Lung microvascular endothelial cell (primary cell): ENCODE measurements around the gene MAGEB17. TPM values are rescaled to one million over a fixed set of nuclear protein-coding genes. Genes with fewer than 3 reads are reported as not detected.
"Not testable (repeated sequence)": the region's sequence is repeated elsewhere in the genome, so short reads cannot be mapped to it uniquely, and the experiment has no call there.

Source experiments
- DNase-seq, 2 donors: peaks; one replicate each; pipeline versions ENCODE4 v3.0.0 to v3.0.0-alpha.2; 2010; ENCODE audit warnings: low read depth in 2 of 2
- total RNA-seq: library from RNA; depleted of rRNA; stranded (reverse); fragments of >200 nt; gene quantifications from 2 replicates; pipeline ENCODE4 v1.2.1, GENCODE V29; 2014

The MAGEB17 gene
- total RNA-seq, 1 donor from 2014 or later, result not detected

- no peak for DNase-seq
Measured at GRCh38 chrX:16156692-16157331, 10.5 kb upstream of the MAGEB17 start.

GRCh38 chrX:16160729-16161128 lies 6.6 kb upstream of the MAGEB17 start:
- DNase-seq, result peak in 1 of 2 donors; percentile 61

GRCh38 chrX:16161173-16161572 lies 6.1 kb upstream of the MAGEB17 start:
- not testable (repeated sequence) for DNase-seq

DNA sequence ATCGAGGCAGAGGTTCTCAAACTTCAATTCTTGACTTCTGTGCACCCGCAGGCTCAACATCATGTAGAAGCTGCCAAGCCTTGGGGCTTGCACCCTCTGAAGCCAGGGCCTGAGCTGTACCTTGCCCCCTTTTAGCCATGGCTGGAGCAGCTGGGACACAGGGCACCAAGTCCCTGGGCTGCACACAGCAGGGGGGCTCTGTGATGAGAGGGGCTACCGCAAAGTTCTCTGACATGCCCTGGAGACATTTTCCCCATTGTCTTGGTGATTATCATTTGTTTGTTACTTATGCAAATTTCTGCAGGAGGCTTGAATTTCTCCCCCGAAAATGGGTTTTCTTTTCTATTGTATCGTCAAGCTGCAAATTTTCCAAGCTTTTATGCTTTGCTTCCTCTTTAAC lies 4.9 kb upstream of the MAGEB17 start:
- DNase-seq, result no peak

GRCh38 chrX:16164748-16165147 lies 2.5 kb upstream of the MAGEB17 start:
- DNase-seq, result no peak

DNA sequence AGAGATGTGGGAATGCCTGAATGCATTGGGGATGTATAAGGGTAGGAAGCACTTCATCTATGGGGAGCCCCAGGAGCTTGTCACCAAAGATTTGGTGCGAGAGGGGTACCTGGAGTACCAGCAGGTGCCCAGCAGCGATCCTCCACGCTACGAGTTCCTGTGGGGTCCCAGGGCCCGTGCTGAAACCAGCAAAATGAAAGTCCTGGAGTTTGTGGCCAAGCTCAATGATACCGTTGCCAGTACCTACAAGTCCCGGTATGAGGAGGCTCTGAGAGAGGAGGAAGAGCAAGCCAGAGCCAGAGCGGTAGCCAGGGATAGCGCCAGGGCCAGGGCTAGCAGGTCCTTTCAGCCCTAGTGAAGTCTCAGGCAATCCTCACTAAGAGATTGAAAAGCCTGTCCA lies 3.8 kb downstream of the MAGEB17 start:
- no peak for DNase-seq

- no peak for DNase-seq
Measured at GRCh38 chrX:16171944-16172343, 4.7 kb downstream of the MAGEB17 start.

- no peak for DNase-seq
Measured at GRCh38 chrX:16172391-16172790, 5.1 kb downstream of the MAGEB17 start.

DNA sequence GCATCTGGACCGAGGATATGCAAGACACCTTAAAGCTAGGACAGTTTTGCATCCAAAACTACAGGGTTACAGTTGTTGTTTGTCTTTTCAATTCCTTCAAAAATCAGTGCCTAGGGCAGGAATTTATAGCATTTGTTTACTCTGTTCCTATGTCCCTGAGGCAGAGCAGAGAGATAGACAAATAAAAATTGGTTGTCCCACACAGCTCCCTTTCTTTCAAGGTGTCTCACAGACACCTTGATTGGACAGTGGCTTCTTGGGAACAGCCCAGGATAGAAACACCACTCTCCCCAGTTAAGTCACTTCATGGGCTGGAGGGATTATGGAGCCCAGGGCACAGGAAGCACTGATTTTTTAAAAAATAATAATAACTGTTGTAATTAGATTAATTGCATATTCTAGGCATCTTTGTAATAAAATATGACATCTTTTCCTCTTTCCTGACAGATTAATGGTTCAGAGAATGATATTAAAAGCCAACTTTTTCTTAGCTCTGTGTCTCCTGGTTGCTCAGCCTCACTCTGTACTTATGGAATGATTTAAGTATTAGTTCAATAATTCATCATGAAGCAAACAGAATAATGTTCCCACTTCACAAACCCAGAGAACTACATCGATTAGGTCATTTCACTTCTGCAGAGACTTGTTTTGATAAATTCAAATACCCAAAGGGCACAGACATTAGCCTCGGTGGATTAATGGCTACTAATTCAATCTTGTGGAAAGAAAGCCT lies 8.2 kb downstream of the MAGEB17 start:
- DNase-seq, result no peak

DNA sequence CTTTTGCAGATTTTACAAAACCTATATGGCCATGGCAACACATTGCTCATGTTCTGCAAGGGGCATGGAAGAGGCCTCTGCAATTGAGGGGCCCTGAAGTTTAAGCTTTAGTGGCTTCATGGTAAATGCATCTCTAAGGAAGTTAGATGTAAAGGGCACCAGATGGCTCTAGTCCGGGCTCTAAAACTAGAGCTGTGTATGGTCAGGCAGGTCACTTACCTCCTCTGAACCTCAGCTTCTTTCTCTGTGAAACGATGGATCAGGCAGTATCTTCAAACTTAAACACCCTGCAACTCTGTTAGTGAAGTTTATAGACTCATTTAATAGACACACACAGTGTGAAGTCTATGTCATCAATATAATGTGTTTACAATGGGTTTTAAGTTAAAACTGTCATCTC lies 10.0 kb downstream of the MAGEB17 start:
- no peak for DNase-seq

DNA sequence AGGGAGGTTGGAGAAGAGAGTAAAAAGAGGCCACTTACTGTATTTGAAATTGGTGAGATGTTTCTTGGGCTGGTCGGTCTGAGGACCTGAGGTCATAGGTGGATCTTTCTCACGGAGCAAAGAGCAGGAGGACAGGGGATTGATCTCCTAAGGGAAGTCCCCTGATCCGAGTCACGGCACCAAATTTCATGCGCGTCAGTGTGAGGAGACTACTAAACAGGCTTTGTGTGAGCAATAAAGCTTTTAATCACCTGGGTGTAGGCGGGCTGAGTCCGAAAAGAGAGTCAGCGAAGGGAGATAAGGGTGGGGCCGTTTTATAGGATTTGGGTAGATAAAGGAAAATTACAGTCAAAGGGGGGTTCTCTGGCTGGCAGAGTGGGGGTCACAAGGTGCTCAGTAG lies 16.6 kb downstream of the MAGEB17 start:
- DNase-seq, result not testable (repeated sequence)

- DNase-seq, result peak; percentile 5 to 83
Measured at GRCh38 chrX:16185725-16186136, 18.4 kb downstream of the MAGEB17 start.

DNA sequence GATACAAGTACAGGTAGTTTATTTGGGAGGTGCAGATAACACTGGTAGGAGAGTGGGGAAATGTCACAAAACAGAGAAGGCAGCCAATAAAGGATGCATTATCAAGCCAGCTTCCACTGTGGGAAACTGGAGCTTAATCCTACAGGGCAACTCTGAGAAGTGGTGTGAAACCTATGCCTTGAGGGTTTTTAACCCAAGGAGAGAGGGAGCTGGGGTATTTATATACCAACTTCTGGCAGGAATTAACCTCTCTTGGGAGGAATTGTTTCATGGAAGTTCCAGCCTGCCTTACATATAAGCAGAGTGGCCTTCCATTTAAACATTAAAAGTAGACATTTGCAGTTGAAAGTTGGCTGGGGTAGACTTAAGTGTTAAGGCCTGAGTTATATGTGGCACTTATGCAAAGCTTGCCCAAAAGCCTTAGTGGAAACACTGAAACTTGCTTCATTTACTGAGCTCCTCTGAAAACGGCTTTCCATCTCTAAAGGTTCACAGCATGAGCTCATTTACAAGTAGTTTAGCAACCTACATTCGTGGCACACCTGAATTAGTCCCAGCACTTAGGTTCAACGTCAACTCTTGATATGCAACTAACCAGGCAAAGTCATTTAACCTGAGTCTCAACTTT lies 19.2 kb downstream of the MAGEB17 start:
- DNase-seq, result no peak

GRCh38 chrX:16187024-16187760 lies 19.9 kb downstream of the MAGEB17 start:
- peak in 1 of 2 donors; percentile 36 for DNase-seq

DNA sequence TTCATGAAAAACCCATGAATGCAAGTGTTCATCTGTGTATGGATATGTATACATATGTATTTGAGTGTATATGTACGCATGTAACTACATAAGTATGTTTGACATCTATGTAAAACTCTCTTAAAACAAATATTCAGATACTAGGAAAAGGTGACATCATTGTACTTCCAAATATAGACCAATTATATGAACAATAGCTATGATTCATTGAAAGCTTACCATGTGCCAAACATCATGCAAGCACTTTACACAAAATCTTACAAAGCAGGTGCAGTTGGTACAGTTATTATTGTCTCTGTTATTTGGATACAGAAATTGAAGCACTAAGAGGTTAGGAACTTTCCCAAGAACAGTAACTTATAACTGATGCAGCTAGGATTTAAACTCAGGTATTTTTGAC lies 21.4 kb downstream of the MAGEB17 start:
- peak; percentile 47 to 68 for DNase-seq

DNA sequence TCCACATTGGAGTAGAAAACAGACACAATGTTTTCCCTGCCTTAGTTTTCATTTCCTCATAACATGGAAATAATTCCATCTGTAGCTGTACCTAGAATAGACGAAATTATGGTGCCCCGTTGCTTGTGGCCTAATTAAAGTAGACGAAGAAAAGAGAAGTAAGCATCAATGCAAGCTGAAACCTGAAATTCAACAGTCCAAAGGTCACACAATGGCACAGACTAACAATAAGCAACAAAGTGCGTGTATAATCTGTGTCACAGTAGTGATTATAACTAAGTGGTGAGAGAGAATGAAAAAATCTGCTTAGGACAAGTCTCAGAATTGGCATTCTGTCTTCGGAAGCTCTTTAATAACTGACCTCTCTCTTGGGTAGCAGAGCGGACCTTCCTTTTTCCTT lies 24.3 kb downstream of the MAGEB17 start:
- no peak for DNase-seq

GRCh38 chrX:16196829-16197228 lies 29.5 kb downstream of the MAGEB17 start:
- peak in 1 of 2 donors; percentile 11 for DNase-seq

- DNase-seq, result no peak
Measured at GRCh38 chrX:16199343-16199742, 32.1 kb downstream of the MAGEB17 start.

DNA sequence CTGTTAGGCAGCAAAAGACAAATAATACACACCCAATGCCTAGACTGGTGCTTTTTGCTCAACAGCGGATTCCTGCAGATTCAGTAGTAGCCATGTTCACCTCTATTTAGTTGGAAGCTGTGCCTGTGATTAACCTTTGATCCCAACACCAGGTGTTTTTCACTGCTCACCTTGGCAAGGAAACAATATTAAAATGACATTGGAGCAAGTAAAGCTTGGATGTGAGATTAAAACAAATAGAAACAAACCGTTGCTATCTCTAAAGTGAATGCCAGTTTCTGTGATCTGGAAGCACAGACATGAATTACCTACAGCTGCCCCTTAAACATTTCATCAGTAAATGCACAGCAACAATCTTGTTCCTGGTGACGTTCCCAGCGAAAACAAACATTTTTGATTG lies 35.7 kb downstream of the MAGEB17 start:
- DNase-seq, result no peak

- DNase-seq, result no peak
Measured at GRCh38 chrX:16204538-16204937, 37.3 kb downstream of the MAGEB17 start.

- DNase-seq, result no peak
Measured at GRCh38 chrX:16205840-16206239, 38.6 kb downstream of the MAGEB17 start.

DNA sequence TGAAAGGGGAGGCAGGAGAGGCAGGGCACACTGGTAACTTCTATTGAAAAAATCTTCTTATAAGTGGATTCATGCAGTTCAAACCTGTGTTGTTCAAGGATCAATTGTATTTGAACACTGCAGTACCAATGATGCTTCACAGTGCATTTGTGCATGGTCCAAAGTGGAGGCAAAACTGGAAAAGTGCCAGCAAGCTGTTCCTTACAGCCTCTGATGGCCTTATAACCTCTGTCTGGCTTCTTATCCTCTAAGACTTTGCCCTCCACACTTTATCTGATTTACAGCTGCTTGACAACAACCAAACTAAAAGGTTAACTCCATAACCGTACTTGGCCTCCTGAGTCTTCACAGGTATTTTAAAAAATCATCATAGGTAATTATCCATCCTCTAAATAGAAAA lies 40.4 kb downstream of the MAGEB17 start:
- DNase-seq, result no peak
